HepG2 (cell line): ENCODE data around the gene YTHDF1. TPM values are rescaled to one million over a fixed set of nuclear protein-coding genes. Genes with fewer than 3 reads are reported as not detected.
"Not testable (repeated sequence)": the region's sequence is repeated elsewhere in the genome, so short reads cannot be mapped to it uniquely, and the experiment has no call there.

Experiments
- ATAC-seq: fragments of 200-7000 bp; cut with Tn5 transposase; 3 replicates; pipeline ENCODE4 v1.9.1; 2020; ENCODE audit warnings: mild to moderate bottlenecking, moderate library complexity
- BruUV-seq: library from RNA; stranded (reverse); fragments of 400-500 nt; replicated peaks from 2 replicates; lab custom pipeline; 2021; lab: Mats Ljungman, UMichigan
- CTCF ChIA-PET: fragments of 300-600 bp; formaldehyde crosslinking; extraction: SDS; loops from one replicate; lab custom pipeline; 2021; ENCODE audit warnings: low total read pairs, inconsistent platforms, low intra/inter-chr PET ratio; lab: Yijun Ruan, JAX
- POLR2A ChIA-PET: fragments of 350-600 bp; sonication (Branson Sonifier 250); formaldehyde crosslinking; loops from one replicate; lab custom pipeline; 2020; ENCODE audit warnings: antibody characterized with exemption, inconsistent platforms; lab: Yijun Ruan, JAX
- DNase-seq: peaks from one replicate; pipeline ENCODE4 v3.0.0-alpha.2; 2015; ENCODE audit warnings: low spot score
- FAIRE-seq: peaks from 3 replicates; lab custom pipeline; 2011; peaks lifted over from hg19 to GRCh38; lab: Jason Lieb, UNC
- H2AFZ ChIP-seq: one replicate; pipeline ENCODE4 v1.6.1; 2011; ENCODE audit warnings: low read length, inconsistent platforms
- H3K27ac ChIP-seq: fragments of 300-600 bp; 3 replicates; pipeline ENCODE4 v1.8.0; 2011; ENCODE audit warnings: mixed run types, mild to moderate bottlenecking, mixed read lengths, low read length, inconsistent platforms; ENCODE audit not compliant: insufficient read depth; ENCODE audit errors: extremely low read length
- H3K27me3 ChIP-seq, 2 experiments: fragments of 200-600 bp in 1 of 2; 2 replicates in 1 of 2; 3 replicates in 1 of 2; pipeline versions ENCODE4 v1.6.0 to v1.8.0; 2011; ENCODE audit warnings: low read length in 2 of 2, mild to moderate bottlenecking in 2 of 2, moderate library complexity in 2 of 2, inconsistent platforms in 1 of 2; ENCODE audit not compliant: insufficient read depth in 2 of 2, control insufficient read depth in 1 of 2
- H3K36me3 ChIP-seq, 2 experiments: fragments of 200-600 bp in 1 of 2; replicated peaks in 1 of 2; 2 replicates in 1 of 2; 3 replicates in 1 of 2; pipeline versions ENCODE4 v1.5.1 to v1.8.0; 2011; ENCODE audit warnings: low read length in 2 of 2, inconsistent platforms in 1 of 2; ENCODE audit not compliant: insufficient read depth in 2 of 2, control insufficient read depth in 1 of 2
- H3K4me1 ChIP-seq: 2 replicates; pipeline ENCODE4 v1.5.1; 2012; ENCODE audit warnings: low read length, inconsistent platforms; ENCODE audit not compliant: insufficient read depth
- H3K4me2 ChIP-seq: 2 replicates; pipeline ENCODE4 v1.6.0; 2011; ENCODE audit warnings: low read depth, low read length, inconsistent platforms
- H3K4me3 ChIP-seq, 3 experiments: fragments of 200-600 bp in 1 of 3; sonication (generic), shearing (Covaris generic) in 1 of 3; replicated peaks in 1 of 3; 2 replicates each; pipeline ENCODE4 v1.5.1; 2011 to 2016; ENCODE audit warnings: low read length in 3 of 3, inconsistent platforms in 2 of 3, low read depth in 2 of 3, mild to moderate bottlenecking in 2 of 3, control low read depth in 1 of 3, mixed read lengths in 1 of 3; ENCODE audit not compliant: insufficient read depth in 1 of 3
- H3K79me2 ChIP-seq: one replicate; pipeline ENCODE4 v1.6.1; 2011; ENCODE audit warnings: low read length, inconsistent platforms; ENCODE audit not compliant: insufficient read depth
- H3K9ac ChIP-seq: 2 replicates; pipeline ENCODE4 v1.6.0; 2011; ENCODE audit warnings: mild to moderate bottlenecking, low read depth, low read length, inconsistent platforms; ENCODE audit not compliant: insufficient read depth
- H3K9me3 ChIP-seq: 2 replicates; pipeline ENCODE4 v1.5.1; 2012; ENCODE audit warnings: mild to moderate bottlenecking, low read length
- H4K20me1 ChIP-seq: 2 replicates; pipeline ENCODE4 v1.6.0; 2011; ENCODE audit warnings: inconsistent platforms, mild to moderate bottlenecking, low read length, moderate library complexity; ENCODE audit not compliant: insufficient read depth
- AGO1 ChIP-seq: fragments of 200-400 bp; formaldehyde crosslinking; IDR thresholded peaks from 2 replicates; pipeline ENCODE4 v1.6.1; 2017; ENCODE audit warnings: mild to moderate bottlenecking, low read depth, low read length, moderate library complexity; ENCODE audit not compliant: poor library complexity, severe bottlenecking
- CTCF ChIP-seq: sonication (generic); formaldehyde crosslinking; IDR thresholded peaks from 2 replicates; pipeline ENCODE4 v1.5.0; 2020; ENCODE audit warnings: mild to moderate bottlenecking, missing genetic modification reagents, moderate library complexity
- DRAP1 ChIP-seq: IDR thresholded peaks from 2 replicates; pipeline ENCODE4 v1.6.1; 2016; ENCODE audit warnings: missing genetic modification reagents, missing compliant biosample characterization
- KLF6 ChIP-seq: IDR thresholded peaks from 2 replicates; pipeline ENCODE4 v1.8.0; 2016; ENCODE audit warnings: missing biosample characterization, missing genetic modification reagents
- PATZ1 ChIP-seq: sonication (generic); formaldehyde crosslinking; IDR thresholded peaks from 2 replicates; pipeline ENCODE4 v1.4.0; 2020; ENCODE audit warnings: missing genetic modification reagents
- PHF20 ChIP-seq: sonication (generic); formaldehyde crosslinking; IDR thresholded peaks from 2 replicates; pipeline ENCODE4 v1.5.0; 2020; ENCODE audit warnings: mild to moderate bottlenecking, missing genetic modification reagents
- ZNF326 ChIP-seq: sonication (generic); formaldehyde crosslinking; IDR thresholded peaks from 2 replicates; pipeline ENCODE4 v1.4.0; 2020; ENCODE audit warnings: missing genetic modification reagents, borderline replicate concordance
- ZNF619 ChIP-seq: sonication (generic); formaldehyde crosslinking; IDR thresholded peaks from 2 replicates; pipeline ENCODE4 v1.4.0; 2020; ENCODE audit warnings: mild to moderate bottlenecking, missing genetic modification reagents
- WGBS: methylation state at CpG from one replicate; pipeline ENCODE4 v1.1.6; 2017; ENCODE audit warnings: low lambda C conversion rate; 5-methylcytosine and 5-hydroxymethylcytosine counted together
- in situ Hi-C: cut with HindIII; loops from 2 replicates; pipeline ENCODE4 v1.10.0; 2017; ENCODE audit warnings: low pct_unique_long_range_greater_than_20kb; ENCODE audit not compliant: extremely low pct_ligation_motif_present
- intact Hi-C: fragments of 100-400 bp; cut with micrococcal nuclease; formaldehyde crosslinking; loops from one replicate; pipeline ENCODE4 v1.10.0; 2022; ENCODE audit not compliant: unreplicated experiment
- polyA plus RNA-seq, 8 experiments: library from polyadenylated mRNA; depleted of rRNA in 3 of 8; stranded (reverse) in 7 of 8; unstranded in 1 of 8; fragments of >200 nt; fragmentation: Illumina TruSeq in 4 of 8; extraction: Trizol in 4 of 8; gene quantifications; 2 replicates each; pipeline versions ENCODE4 v1.2.1 to v1.2.3, GENCODE V29; 2011 to 2016; ENCODE audit warnings: low read depth in 4 of 8, missing spikeins in 1 of 8, mixed read lengths in 1 of 8; ENCODE audit not compliant: insufficient read depth in 1 of 8
- total RNA-seq, 5 experiments: library from RNA; depleted of rRNA; stranded (reverse); fragments of >200 nt; fragmentation: Illumina TruSeq; extraction: Trizol; gene quantifications; 2 replicates each; pipeline ENCODE4 v1.2.3, GENCODE V29; 2016; ENCODE audit warnings: low read depth in 1 of 5
- TF ChIP-seq, protein P1 (sequence below): sonication (generic); formaldehyde crosslinking; IDR thresholded peaks from 2 replicates; pipeline ENCODE4 v1.4.0; 2020; ENCODE audit warnings: low read depth, missing genetic modification reagents

YTHDF1 gene
- total and polyA plus RNA-seq, 2 of the 13 experiments (the other 11 are each of a cell fraction or from before 2014, with no cell fraction given), result 34.5 to 37.7 TPM

- BruUV-seq, H4K20me1 ChIP-seq, H3K79me2 ChIP-seq, DNase-seq, H3K9me3 ChIP-seq, H3K4me3 ChIP-seq, CTCF ChIA-PET, POLR2A ChIA-PET, H3K4me2 ChIP-seq, H3K36me3 ChIP-seq, H3K9ac ChIP-seq, H2AFZ ChIP-seq, ATAC-seq, FAIRE-seq, H3K27ac ChIP-seq, intact Hi-C loops, H3K4me1 ChIP-seq, in situ Hi-C loops: not testable (repeated sequence)
- peak; percentile 37 for TF ChIP-seq CTCF
- TF ChIP-seq PATZ1 (CRISPR knock-in tag), result 0 out of 2 replicates have a peak, but pooled peaks have one; percentile 14
- H3K27me3 ChIP-seq, result peaks cover 36 to 88% of the 10 kb centered on the region in 2 experiments
- 40% methylated on average over 13 of the region's 13 CpGs for WGBS
These were observed 58.5 kb downstream of the YTHDF1 start for GRCh38 chr20:63157431-63157830.

GRCh38 chr20:63156221-63156671 is 59.7 kb downstream of the YTHDF1 start:
- peaks cover 2% of the 10 kb centered on the region; the same call in 1 of the 2 replicates for H4K20me1 ChIP-seq
- H3K4me1 ChIP-seq, result no peaks in the 10 kb centered on the region
- POLR2A ChIA-PET, result no interaction called here
- no peak overlapping the region for H3K4me3 ChIP-seq
- H3K27me3 ChIP-seq, result peaks cover 35 to 88% of the 10 kb centered on the region in 2 experiments
- H2AFZ ChIP-seq, result no peak overlapping the region
- ATAC-seq (no peak), FAIRE-seq (no peak), DNase-seq (no peak)
- in situ Hi-C loops (no loop called here), intact Hi-C loops (no loop called here)
- no peak overlapping the region for H3K27ac ChIP-seq
- H3K9ac ChIP-seq, result no peak overlapping the region
- no peak overlapping the region for H3K4me2 ChIP-seq
- no peaks in the 10 kb centered on the region for H3K79me2 ChIP-seq
- H3K36me3 ChIP-seq, result no peaks in the 10 kb centered on the region
- BruUV-seq, result no TSS peak
- H3K9me3 ChIP-seq, result no peaks in the 10 kb centered on the region
- CTCF ChIA-PET, result no interaction called here
- WGBS, result 13% methylated on average over 11 of the region's 12 CpGs
- TF ChIP-seq, protein P1, sequence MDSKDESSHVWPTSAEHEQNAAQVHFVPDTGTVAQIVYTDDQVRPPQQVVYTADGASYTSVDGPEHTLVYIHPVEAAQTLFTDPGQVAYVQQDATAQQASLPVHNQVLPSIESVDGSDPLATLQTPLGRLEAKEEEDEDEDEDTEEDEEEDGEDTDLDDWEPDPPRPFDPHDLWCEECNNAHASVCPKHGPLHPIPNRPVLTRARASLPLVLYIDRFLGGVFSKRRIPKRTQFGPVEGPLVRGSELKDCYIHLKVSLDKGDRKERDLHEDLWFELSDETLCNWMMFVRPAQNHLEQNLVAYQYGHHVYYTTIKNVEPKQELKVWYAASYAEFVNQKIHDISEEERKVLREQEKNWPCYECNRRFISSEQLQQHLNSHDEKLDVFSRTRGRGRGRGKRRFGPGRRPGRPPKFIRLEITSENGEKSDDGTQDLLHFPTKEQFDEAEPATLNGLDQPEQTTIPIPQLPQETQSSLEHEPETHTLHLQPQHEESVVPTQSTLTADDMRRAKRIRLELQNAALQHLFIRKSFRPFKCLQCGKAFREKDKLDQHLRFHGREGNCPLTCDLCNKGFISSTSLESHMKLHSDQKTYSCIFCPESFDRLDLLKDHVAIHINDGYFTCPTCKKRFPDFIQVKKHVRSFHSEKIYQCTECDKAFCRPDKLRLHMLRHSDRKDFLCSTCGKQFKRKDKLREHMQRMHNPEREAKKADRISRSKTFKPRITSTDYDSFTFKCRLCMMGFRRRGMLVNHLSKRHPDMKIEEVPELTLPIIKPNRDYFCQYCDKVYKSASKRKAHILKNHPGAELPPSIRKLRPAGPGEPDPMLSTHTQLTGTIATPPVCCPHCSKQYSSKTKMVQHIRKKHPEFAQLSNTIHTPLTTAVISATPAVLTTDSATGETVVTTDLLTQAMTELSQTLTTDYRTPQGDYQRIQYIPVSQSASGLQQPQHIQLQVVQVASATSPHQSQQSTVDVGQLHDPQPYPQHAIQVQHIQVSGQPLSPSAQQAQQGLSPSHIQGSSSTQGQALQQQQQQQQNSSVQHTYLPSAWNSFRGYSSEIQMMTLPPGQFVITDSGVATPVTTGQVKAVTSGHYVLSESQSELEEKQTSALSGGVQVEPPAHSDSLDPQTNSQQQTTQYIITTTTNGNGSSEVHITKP, result no peak
- no peak for TF ChIP-seq ZNF326 (CRISPR knock-in tag)
- TF ChIP-seq KLF6 (CRISPR knock-in tag), result no peak
- TF ChIP-seq ZNF619, result no peak
- no peak for TF ChIP-seq AGO1
- no peak for TF ChIP-seq DRAP1 (CRISPR knock-in tag)
- no peak for TF ChIP-seq PHF20
